H1 (cell line): Measurements from ENCODE around the gene AHSP.

Source experiments
- CBX8 ChIP-seq: fragments of 300-800, 300-1000 bp; sonication (generic); IDR thresholded peaks from 2 replicates; pipeline ENCODE4 v1.7.1; 2016; ENCODE audit warnings: low read depth, low read length, borderline replicate concordance
- CTCF ChIP-seq, 3 experiments: IDR thresholded peaks; 1 replicate in 2 of 3; 2 replicates in 1 of 3; pipeline versions ENCODE4 v1.5.1 to v1.6.1; 2011; ENCODE audit warnings: low read length in 3 of 3, mild to moderate bottlenecking in 3 of 3, inconsistent platforms in 2 of 3, low read depth in 1 of 3, moderate library complexity in 1 of 3; ENCODE audit not compliant: insufficient read depth in 1 of 3; ENCODE audit errors: control extremely low read depth in 1 of 3
- EGR1 ChIP-seq: IDR thresholded peaks from 2 replicates; pipeline ENCODE4 v1.6.1; 2011; ENCODE audit warnings: low read depth, low read length, borderline replicate concordance
- EP300 ChIP-seq, 2 experiments: IDR thresholded peaks; 1 replicate in 1 of 2; 2 replicates in 1 of 2; pipeline ENCODE4 v1.6.1; 2011 to 2012; ENCODE audit warnings: low read depth in 2 of 2, low read length in 2 of 2, mild to moderate bottlenecking in 2 of 2, borderline replicate concordance in 1 of 2, inconsistent platforms in 1 of 2, moderate library complexity in 1 of 2
- EZH2 ChIP-seq: fragments of 200-600 bp; sonication (generic); IDR thresholded peaks from 2 replicates; pipeline ENCODE4 v1.7.1; 2012; ENCODE audit warnings: low read depth, mild to moderate bottlenecking, moderate library complexity, low read length, inconsistent platforms; ENCODE audit not compliant: severe bottlenecking
- GABPA ChIP-seq: IDR thresholded peaks from 2 replicates; pipeline ENCODE4 v1.6.1; 2011; ENCODE audit warnings: mild to moderate bottlenecking, low read length, moderate library complexity, borderline replicate concordance; ENCODE audit not compliant: insufficient read depth
- JUND ChIP-seq: IDR thresholded peaks from 2 replicates; pipeline ENCODE4 v1.6.1; 2011; ENCODE audit warnings: mild to moderate bottlenecking, improper control_type of control experiment, low read length
- KDM4A ChIP-seq: IDR thresholded peaks from one replicate; pipeline ENCODE4 v1.7.1; 2012; ENCODE audit warnings: low read depth, mild to moderate bottlenecking, moderate library complexity, low read length, inconsistent platforms; ENCODE audit not compliant: severe bottlenecking
- MAX ChIP-seq: IDR thresholded peaks from 2 replicates; pipeline ENCODE4 v1.6.1; 2012; ENCODE audit warnings: inconsistent platforms
- POLR2A ChIP-seq, 2 experiments: IDR thresholded peaks; 1 replicate in 1 of 2; 2 replicates in 1 of 2; pipeline ENCODE4 v1.6.1; 2011; ENCODE audit warnings: low read depth in 2 of 2, low read length in 2 of 2, mild to moderate bottlenecking in 2 of 2; ENCODE audit errors: control extremely low read depth in 1 of 2
- POLR2AphosphoS5 ChIP-seq: IDR thresholded peaks from 2 replicates; pipeline ENCODE4 v1.6.1; 2011; ENCODE audit warnings: low read depth, low read length
- RBBP5 ChIP-seq: IDR thresholded peaks from 2 replicates; pipeline ENCODE4 v1.7.1; 2012; ENCODE audit warnings: low read depth, mild to moderate bottlenecking, inconsistent platforms, low read length, moderate library complexity, borderline replicate concordance
- YY1 ChIP-seq: IDR thresholded peaks from 2 replicates; pipeline ENCODE4 v1.6.1; 2011; ENCODE audit warnings: low read depth, mild to moderate bottlenecking, low read length

GRCh38 chr16:31513126-31513525, 14.6 kb upstream of the AHSP start:
- TF ChIP-seq KDM4A (no peak), CTCF (IDR thresholded peaks at IDR 0.05; ENCODE audit: control extremely low read depth in 1 of 3, insufficient read depth in 1 of 3, low read depth in 1 of 3, low read length in 3 of 3) (no peak), POLR2AphosphoS5 (no peak), CBX8 (no peak), YY1 (no peak), RBBP5 (no peak), EP300 (IDR thresholded peaks at IDR 0.05; ENCODE audit: borderline replicate concordance in 1 of 2, low read depth in 2 of 2, low read length in 2 of 2) (no peak), EGR1 (no peak), EZH2 (no peak), GABPA (no peak), POLR2A (IDR thresholded peaks at IDR 0.05; ENCODE audit: control extremely low read depth in 1 of 2, low read depth in 2 of 2, low read length in 2 of 2) (no peak), JUND (no peak), MAX (no peak)
